H9 (cell line): ENCODE results near the gene ZNF260. TPM values are rescaled to one million over a fixed set of nuclear protein-coding genes. Genes with fewer than 3 reads are reported as not detected.

Experiments used
- DNase-seq: peaks from one replicate; pipeline ENCODE4 v3.0.0-alpha.2; 2017
- H2AFZ ChIP-seq: one replicate; pipeline ENCODE4 v1.6.1; 2013; ENCODE audit warnings: mild to moderate bottlenecking, low read length, control low read depth, moderate library complexity
- H2AK5ac ChIP-seq: 2 replicates; pipeline ENCODE4 v1.6.1; 2013; ENCODE audit warnings: low read length, control low read depth, mixed read lengths; ENCODE audit not compliant: insufficient read length
- H2BK120ac ChIP-seq: one replicate; pipeline ENCODE4 v1.6.1; 2013; ENCODE audit warnings: low read depth, mild to moderate bottlenecking, low read length, control low read depth, inconsistent platforms; ENCODE audit not compliant: poor library complexity, severe bottlenecking
- H2BK12ac ChIP-seq: 2 replicates; pipeline ENCODE4 v1.6.1; 2013; ENCODE audit warnings: low read length, control low read depth, mixed read lengths, low read depth; ENCODE audit not compliant: insufficient read length
- H2BK15ac ChIP-seq: 2 replicates; pipeline ENCODE4 v1.6.1; 2013; ENCODE audit warnings: low read depth, low read length, control low read depth
- H2BK20ac ChIP-seq: one replicate; pipeline ENCODE4 v1.6.1; 2013; ENCODE audit warnings: low read depth, mild to moderate bottlenecking, low read length, control low read depth, inconsistent platforms; ENCODE audit not compliant: poor library complexity, severe bottlenecking
- H2BK5ac ChIP-seq: 2 replicates; pipeline ENCODE4 v1.6.1; 2013; ENCODE audit warnings: low read length, control low read depth, mixed read lengths; ENCODE audit not compliant: insufficient read length
- H3K14ac ChIP-seq: 2 replicates; pipeline ENCODE4 v1.6.1; 2013; ENCODE audit warnings: low read length, control low read depth; ENCODE audit not compliant: insufficient read depth
- H3K18ac ChIP-seq: 2 replicates; pipeline ENCODE4 v1.6.1; 2013; ENCODE audit warnings: low read depth, mild to moderate bottlenecking, mixed read lengths, low read length, control low read depth; ENCODE audit not compliant: insufficient read length
- H3K23ac ChIP-seq: 2 replicates; pipeline ENCODE4 v1.6.1; 2013; ENCODE audit warnings: low read length, control low read depth, mixed read lengths, low read depth; ENCODE audit not compliant: insufficient read length
- H3K23me2 ChIP-seq: 2 replicates; pipeline ENCODE4 v1.6.1; 2013; ENCODE audit warnings: low read depth, mild to moderate bottlenecking, mixed read lengths, low read length, control low read depth; ENCODE audit not compliant: insufficient read length, poor library complexity, severe bottlenecking
- H3K27ac ChIP-seq: 2 replicates; pipeline ENCODE4 v1.5.1; 2013; ENCODE audit warnings: low read length, control low read depth, mixed read lengths, low read depth; ENCODE audit not compliant: insufficient read length
- H3K27me3 ChIP-seq: 2 replicates; pipeline ENCODE4 v1.6.1; 2013; ENCODE audit warnings: low read length, control low read depth, inconsistent platforms; ENCODE audit not compliant: insufficient read depth
- H3K4ac ChIP-seq: 2 replicates; pipeline ENCODE4 v1.6.1; 2013; ENCODE audit warnings: low read depth, mild to moderate bottlenecking, control low read depth, inconsistent platforms, low read length, moderate library complexity
- H3K4me1 ChIP-seq: 2 replicates; pipeline ENCODE4 v1.6.1; 2013; ENCODE audit warnings: low read length, control low read depth, inconsistent platforms; ENCODE audit not compliant: insufficient read depth
- H3K4me2 ChIP-seq: 2 replicates; pipeline ENCODE4 v1.6.1; 2013; ENCODE audit warnings: low read length, control low read depth, mixed read lengths; ENCODE audit not compliant: insufficient read length, insufficient read depth
- H3K56ac ChIP-seq: 2 replicates; pipeline ENCODE4 v1.6.1; 2013; ENCODE audit warnings: low read depth, mild to moderate bottlenecking, mixed read lengths, low read length, control low read depth; ENCODE audit not compliant: insufficient read length
- H3K79me1 ChIP-seq: 2 replicates; pipeline ENCODE4 v1.6.1; 2013; ENCODE audit warnings: low read depth, mild to moderate bottlenecking, moderate library complexity, low read length, control low read depth, inconsistent platforms; ENCODE audit not compliant: insufficient read depth, poor library complexity, severe bottlenecking
- H3K79me2 ChIP-seq: 2 replicates; pipeline ENCODE4 v1.6.1; 2013; ENCODE audit warnings: low read length, control low read depth, inconsistent platforms; ENCODE audit not compliant: insufficient read depth
- H3K9ac ChIP-seq: 2 replicates; pipeline ENCODE4 v1.6.1; 2013; ENCODE audit warnings: low read length, control low read depth, mixed read lengths; ENCODE audit not compliant: insufficient read length; ENCODE audit errors: extremely low read depth
- H3K9me3 ChIP-seq: one replicate; pipeline ENCODE4 v1.6.1; 2013; ENCODE audit warnings: low read depth, low read length, inconsistent platforms; ENCODE audit not compliant: control insufficient read depth
- H3T11ph ChIP-seq: one replicate; pipeline ENCODE4 v1.6.1; 2013; ENCODE audit warnings: mild to moderate bottlenecking, low read length, control low read depth, inconsistent platforms
- H4K20me1 ChIP-seq: one replicate; pipeline ENCODE4 v1.6.1; 2013; ENCODE audit not compliant: control insufficient read depth, insufficient read length, insufficient read depth
- H4K5ac ChIP-seq: 2 replicates; pipeline ENCODE4 v1.6.1; 2013; ENCODE audit warnings: low read depth, mild to moderate bottlenecking, mixed read lengths, low read length, control low read depth; ENCODE audit not compliant: insufficient read length
- H4K8ac ChIP-seq: replicated peaks from 2 replicates; pipeline ENCODE4 v1.6.1; 2013; ENCODE audit warnings: low read length, control low read depth, mixed read lengths, low read depth; ENCODE audit not compliant: insufficient read length
- H4K91ac ChIP-seq: 2 replicates; pipeline ENCODE4 v1.6.1; 2013; ENCODE audit warnings: low read depth, mild to moderate bottlenecking, moderate library complexity, mixed read lengths, low read length, control low read depth; ENCODE audit not compliant: insufficient read length
- H3K27ac Mint-ChIP-seq, 3 experiments: 2 replicates in 2 of 3; 3 replicates in 1 of 3; pipeline ENCODE4 v1.8.0; 2020 to 2021; ENCODE audit warnings: mixed read lengths in 3 of 3, mild to moderate bottlenecking in 1 of 3, moderate library complexity in 1 of 3
- H3K27me3 Mint-ChIP-seq: 2 replicates; pipeline ENCODE4 v1.8.0; 2021; ENCODE audit warnings: low read depth, mild to moderate bottlenecking, moderate library complexity, mixed read lengths
- H3K36me3 Mint-ChIP-seq, 3 experiments: 2 replicates in 2 of 3; 3 replicates in 1 of 3; pipeline ENCODE4 v1.8.0; 2020 to 2021; ENCODE audit warnings: low read depth in 3 of 3, mixed read lengths in 3 of 3; ENCODE audit not compliant: insufficient read depth in 1 of 3
- H3K4me1 Mint-ChIP-seq, 2 experiments: 2 replicates each; pipeline ENCODE4 v1.8.0; 2020; ENCODE audit warnings: mixed read lengths in 2 of 2
- H3K4me3 Mint-ChIP-seq, 2 experiments: 2 replicates in 1 of 2; 3 replicates in 1 of 2; pipeline ENCODE4 v1.8.0; 2020 to 2021; ENCODE audit warnings: mild to moderate bottlenecking in 2 of 2, mixed read lengths in 2 of 2, moderate library complexity in 1 of 2
- H3K9me3 Mint-ChIP-seq, 2 experiments: 2 replicates in 1 of 2; 3 replicates in 1 of 2; pipeline ENCODE4 v1.8.0; 2020; ENCODE audit warnings: mild to moderate bottlenecking in 2 of 2, mixed read lengths in 2 of 2, moderate library complexity in 1 of 2
- WGBS: extraction: QIAGEN DNeasy Blood & Tissue Kit; methylation state at CpG from one replicate; pipeline ENCODE4 v1.1.7; 2013; ENCODE audit warnings: missing lambda C conversion rate, low lambda C conversion rate, mixed read lengths; ENCODE audit not compliant: insufficient read length; ENCODE audit errors: extremely low coverage; 5-methylcytosine and 5-hydroxymethylcytosine counted together
- total RNA-seq: library from RNA; stranded (reverse); gene quantifications from 2 replicates; pipeline ENCODE4 v1.2.1, GENCODE V29; 2021
- TF ChIP-seq, protein P1 (sequence below): fragments of 200-600 bp; sonication (generic); conservative IDR thresholded peaks from 3 replicates; pipeline ENCODE4 v1.8.0; 2021; ENCODE audit warnings: antibody characterized with exemption, mild to moderate bottlenecking

ZNF260 gene
- total RNA-seq, 1 experiment from 2014 or later: 22.5 TPM

DNA sequence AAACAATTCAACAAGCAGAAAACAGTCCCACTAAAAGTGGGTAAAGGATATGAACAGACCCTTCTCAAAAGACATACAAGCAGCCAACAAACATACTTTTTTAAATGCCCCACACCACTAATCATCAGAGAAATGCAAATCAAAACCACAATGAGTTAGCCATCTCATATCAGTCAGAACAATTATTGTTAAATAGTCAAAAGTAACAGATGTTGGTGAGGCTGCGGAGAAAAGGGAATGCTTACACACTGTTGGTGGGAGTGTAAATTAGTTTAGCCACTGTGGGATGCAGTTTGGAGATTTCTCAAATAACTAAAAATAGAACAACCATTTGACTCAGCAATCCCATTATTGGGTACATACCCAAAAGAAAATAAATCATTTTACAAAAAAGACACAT is 36.3 kb upstream of the ZNF260 start:
- H3K23me2 ChIP-seq: no peaks in the 10 kb centered on the region
- Mint-ChIP-seq H3K9me3 (peaks cover 53 to 91% of the 10 kb centered on the region in 2 experiments), H3K27me3 (no peaks in the 10 kb centered on the region), H3K27ac (no peak overlapping the region), H3K4me1 (no peaks in the 10 kb centered on the region), H3K36me3 (peaks cover 59 to 90% (median 85%) of the 10 kb centered on the region in 3 experiments), H3K4me3 (no peak overlapping the region)
- no peak overlapping the region for H2BK120ac ChIP-seq
- H4K8ac ChIP-seq: no peak overlapping the region
- no CpG with 5 or more reads among the region's 1 CpG for WGBS
- no peak overlapping the region for H2BK12ac ChIP-seq
- TF ChIP-seq, protein P1, sequence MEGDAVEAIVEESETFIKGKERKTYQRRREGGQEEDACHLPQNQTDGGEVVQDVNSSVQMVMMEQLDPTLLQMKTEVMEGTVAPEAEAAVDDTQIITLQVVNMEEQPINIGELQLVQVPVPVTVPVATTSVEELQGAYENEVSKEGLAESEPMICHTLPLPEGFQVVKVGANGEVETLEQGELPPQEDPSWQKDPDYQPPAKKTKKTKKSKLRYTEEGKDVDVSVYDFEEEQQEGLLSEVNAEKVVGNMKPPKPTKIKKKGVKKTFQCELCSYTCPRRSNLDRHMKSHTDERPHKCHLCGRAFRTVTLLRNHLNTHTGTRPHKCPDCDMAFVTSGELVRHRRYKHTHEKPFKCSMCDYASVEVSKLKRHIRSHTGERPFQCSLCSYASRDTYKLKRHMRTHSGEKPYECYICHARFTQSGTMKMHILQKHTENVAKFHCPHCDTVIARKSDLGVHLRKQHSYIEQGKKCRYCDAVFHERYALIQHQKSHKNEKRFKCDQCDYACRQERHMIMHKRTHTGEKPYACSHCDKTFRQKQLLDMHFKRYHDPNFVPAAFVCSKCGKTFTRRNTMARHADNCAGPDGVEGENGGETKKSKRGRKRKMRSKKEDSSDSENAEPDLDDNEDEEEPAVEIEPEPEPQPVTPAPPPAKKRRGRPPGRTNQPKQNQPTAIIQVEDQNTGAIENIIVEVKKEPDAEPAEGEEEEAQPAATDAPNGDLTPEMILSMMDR: no peak
- H3K4me1 ChIP-seq: no peaks in the 10 kb centered on the region
- H3K79me1 ChIP-seq: peaks cover 2% of the 10 kb centered on the region
- no peak overlapping the region for H2BK5ac ChIP-seq
- H4K5ac ChIP-seq: no peak overlapping the region
- no peaks in the 10 kb centered on the region for H4K20me1 ChIP-seq
- no peak overlapping the region for H2AFZ ChIP-seq
- no peak overlapping the region for H4K91ac ChIP-seq
- no peaks in the 10 kb centered on the region for H3K27me3 ChIP-seq
- DNase-seq: no peak
- no peak overlapping the region for H3K14ac ChIP-seq
- no peak overlapping the region for H3K4me2 ChIP-seq
- H3K18ac ChIP-seq: no peak overlapping the region
- no peak overlapping the region for H2AK5ac ChIP-seq
- no peak overlapping the region for H3K23ac ChIP-seq
- no peak overlapping the region for H3K9ac ChIP-seq
- no peak overlapping the region for H3K27ac ChIP-seq
- no peak overlapping the region for H3K4ac ChIP-seq
- no peak overlapping the region for H3K56ac ChIP-seq
- peaks cover 4% of the 10 kb centered on the region; the same call in 1 of the 2 replicates for H3K79me2 ChIP-seq
- H2BK15ac ChIP-seq: no peak overlapping the region
- no peak overlapping the region for H2BK20ac ChIP-seq
- H3T11ph ChIP-seq: no peak overlapping the region
- peaks cover 12% of the 10 kb centered on the region for H3K9me3 ChIP-seq
